AML-193 (cell line): Measurements from ENCODE around the gene YPEL1.
"Not testable (repeated sequence)": the region's sequence is repeated elsewhere in the genome, so short reads cannot be mapped to it uniquely, and the experiment has no call there.

Experiments
- DNase-seq, 2 experiments: peaks; one replicate each; lab custom pipeline; 2025; lab: John Stamatoyannopoulos, UW

Gene YPEL1

DNA sequence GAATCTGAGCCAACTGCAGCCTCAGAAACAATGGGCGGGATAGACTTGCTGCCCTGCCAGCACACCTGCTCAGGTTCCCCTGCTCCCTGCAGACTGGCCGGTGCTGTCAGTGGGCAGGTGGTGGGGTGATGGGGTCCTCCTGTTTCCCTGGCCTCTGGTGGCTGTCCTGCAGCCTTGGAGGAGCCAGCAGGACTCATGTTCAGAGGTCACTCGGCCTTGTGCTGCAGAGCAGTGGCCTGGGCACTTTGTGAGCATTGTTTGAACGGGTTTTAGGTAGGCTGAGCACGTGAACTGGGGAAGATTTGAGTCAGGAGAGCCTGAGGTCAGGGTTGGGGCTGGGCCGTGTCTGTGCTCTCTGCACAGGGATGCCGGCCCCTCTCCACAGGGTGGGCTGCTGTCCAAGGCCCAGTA is 52.2 kb downstream of the YPEL1 start:
- no peak for DNase-seq

- no peak for DNase-seq
Observed at GRCh38 chr22:21682385-21683175, 53.0 kb downstream of the YPEL1 start.

GRCh38 chr22:21681566-21682370 is 53.8 kb downstream of the YPEL1 start:
- no peak for DNase-seq

GRCh38 chr22:21680830-21681565 is 54.6 kb downstream of the YPEL1 start:
- no peak for DNase-seq

GRCh38 chr22:21679383-21679782 is 56.2 kb downstream of the YPEL1 start:
- DNase-seq = no peak

GRCh38 chr22:21678842-21679241 is 56.8 kb downstream of the YPEL1 start:
- DNase-seq = not testable (repeated sequence)

GRCh38 chr22:21677606-21678443 is 57.8 kb downstream of the YPEL1 start:
- no peak for DNase-seq

- DNase-seq = no peak
Observed at GRCh38 chr22:21674638-21675245, 60.9 kb downstream of the YPEL1 start.

DNA sequence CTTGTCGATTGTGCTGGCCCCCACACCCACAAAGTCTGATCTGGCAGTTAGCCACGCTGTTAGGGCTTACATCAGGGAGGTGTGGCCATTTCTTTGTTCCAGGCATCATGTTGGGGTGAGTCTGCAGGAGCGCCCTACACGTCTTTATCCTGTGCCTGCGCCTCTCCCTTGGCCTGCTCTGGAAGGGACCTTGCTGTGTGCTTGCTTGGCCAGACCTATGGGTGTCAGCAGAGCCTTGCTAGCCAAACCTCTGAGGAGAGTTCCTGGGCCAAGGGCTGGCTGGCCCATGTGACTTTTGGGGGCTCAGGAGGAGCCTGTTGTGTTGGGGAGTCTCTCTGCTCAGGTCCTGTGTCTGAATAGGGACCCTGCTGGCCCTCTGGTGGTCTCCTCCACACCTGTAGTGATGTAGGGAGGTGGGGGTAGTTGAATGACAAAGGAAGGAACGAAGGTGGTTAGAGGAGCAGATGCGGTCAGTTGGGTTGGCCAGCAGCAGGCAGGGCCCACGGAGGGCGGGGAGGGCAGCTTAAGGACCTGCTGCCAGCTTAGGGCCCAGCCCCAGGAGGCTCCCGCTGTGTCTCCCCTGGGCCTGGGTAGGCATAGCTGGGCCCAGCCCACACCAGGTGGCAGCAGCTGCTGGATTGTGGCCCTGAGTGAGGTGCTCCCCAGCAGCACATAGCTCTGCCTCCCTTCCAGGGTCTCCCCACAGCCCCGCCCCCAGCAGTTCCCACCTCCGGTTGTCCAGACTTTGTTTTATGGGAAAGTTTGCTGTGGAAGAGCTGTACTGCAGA is 61.9 kb downstream of the YPEL1 start:
- no peak for DNase-seq

DNA sequence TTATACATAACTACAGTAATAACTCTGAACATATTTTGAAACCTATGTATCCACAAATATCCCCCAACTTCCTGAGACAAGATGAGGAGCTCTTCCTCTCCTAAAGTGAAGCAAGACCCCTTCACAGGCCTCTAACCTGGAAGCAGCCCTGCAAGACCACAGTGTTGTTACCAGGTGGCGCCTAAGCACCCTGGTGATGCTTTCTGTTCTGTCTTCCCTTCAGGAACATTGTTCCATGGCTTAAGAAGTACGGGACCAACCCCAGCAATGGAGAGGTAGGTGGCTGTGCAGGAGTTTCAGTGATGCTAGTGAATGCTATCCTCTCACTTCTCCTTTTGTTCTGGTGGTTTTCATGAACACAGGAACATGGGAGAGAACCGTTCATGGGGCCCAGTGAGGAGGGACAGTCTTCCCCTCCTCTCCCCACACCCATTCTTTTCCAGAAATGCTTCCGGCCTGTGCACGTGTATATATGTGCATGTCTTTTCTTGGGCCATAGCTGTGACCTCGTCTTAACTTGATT is 63.4 kb downstream of the YPEL1 start:
- DNase-seq = no peak

DNA sequence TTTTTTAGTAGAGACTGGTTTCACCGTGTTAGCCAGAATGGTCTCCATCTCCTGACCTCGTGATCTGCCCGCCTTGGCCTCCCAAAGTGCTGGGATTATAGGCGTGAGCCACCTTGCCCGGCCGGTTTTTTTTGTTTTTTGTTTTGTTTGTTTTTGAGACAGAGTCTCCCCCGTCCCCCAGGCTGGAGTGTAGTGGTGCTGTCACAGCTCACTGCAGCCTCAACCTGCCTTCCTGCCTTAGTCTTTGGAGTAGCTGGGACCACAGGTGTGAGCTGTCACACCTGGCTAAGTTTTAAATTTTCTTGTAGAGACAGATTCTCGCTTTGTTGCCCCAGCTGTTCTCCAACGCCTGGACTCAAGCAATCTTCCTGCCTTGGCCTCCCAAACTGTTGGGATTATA is 66.6 kb downstream of the YPEL1 start:
- DNase-seq = no peak

DNA sequence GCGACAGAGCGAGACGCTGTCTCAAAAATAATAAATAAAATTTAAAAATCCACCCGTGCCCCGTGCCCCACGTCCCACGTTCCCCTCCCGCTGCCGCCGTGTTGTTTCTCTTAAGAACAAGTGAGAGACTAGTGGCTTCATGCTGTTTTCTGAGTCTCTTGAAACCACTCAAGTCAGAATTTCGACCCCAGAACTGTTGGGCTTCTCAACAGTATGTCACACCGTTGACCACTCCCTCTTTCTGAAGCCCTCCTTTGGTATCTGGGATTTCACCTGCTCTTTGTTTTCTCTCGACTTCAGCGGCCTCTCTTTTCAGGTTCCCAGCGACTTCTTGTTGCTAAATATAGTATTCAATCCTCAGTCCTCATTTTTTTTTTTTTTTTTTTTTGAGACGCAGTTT is 68.8 kb downstream of the YPEL1 start:
- no peak for DNase-seq

- no peak for DNase-seq
Observed at GRCh38 chr22:21665047-21665851, 70.3 kb downstream of the YPEL1 start.

DNA sequence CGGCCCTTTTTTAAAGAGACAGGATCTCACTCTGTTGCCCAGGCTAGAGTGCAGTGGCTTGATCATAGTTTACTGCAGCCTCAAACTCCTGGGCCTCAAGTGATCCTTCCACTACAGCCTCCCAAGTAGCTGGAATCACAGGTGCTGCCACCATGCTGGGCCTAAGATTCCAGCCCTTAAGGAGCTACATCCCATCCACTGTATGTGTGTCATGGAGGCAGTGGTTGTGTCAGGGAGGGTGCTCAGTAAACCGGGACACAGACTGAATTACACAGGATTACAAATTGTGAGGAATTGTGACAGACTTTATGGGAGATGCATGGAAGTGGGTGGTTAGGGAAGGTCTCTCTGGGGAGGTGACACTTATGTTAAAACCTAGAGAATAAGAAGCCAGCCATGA is 71.9 kb downstream of the YPEL1 start:
- DNase-seq = no peak

- no peak for DNase-seq
Observed at GRCh38 chr22:21661991-21662390, 73.6 kb downstream of the YPEL1 start.

DNA sequence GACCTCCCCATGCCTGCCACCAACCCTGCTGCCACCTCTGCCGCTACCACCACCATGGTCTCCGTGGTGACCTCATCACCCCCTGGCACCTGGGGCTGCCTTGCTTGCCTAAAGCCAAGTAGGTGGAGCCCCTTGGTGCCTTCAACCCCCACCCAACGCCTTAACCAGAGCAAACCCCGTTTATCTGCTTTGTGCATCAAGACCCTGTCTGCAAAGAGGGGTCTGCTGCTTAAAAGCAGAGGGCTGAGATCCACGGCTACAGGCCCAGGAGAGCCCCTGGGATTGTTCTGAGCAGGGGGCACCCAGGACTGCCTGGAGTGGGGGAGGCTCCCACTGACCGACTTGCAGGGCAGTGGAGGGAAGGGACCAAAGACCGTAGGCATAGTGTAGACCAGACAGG is 74.7 kb downstream of the YPEL1 start:
- DNase-seq = no peak

- no peak for DNase-seq
Observed at GRCh38 chr22:21659864-21660525, 75.6 kb downstream of the YPEL1 start.

- peak; percentile 67 to 72 for DNase-seq
Observed at GRCh38 chr22:21657360-21658032, 78.1 kb downstream of the YPEL1 start.
